ENCODE data around the gene SPRY2.

The SPRY2 gene

GRCh38 chr13:80314711-80315653 is 25.9 kb downstream of the SPRY2 start:
- DNase-seq (ENCODE audit: low read depth, low spot score), result no peak

DNA sequence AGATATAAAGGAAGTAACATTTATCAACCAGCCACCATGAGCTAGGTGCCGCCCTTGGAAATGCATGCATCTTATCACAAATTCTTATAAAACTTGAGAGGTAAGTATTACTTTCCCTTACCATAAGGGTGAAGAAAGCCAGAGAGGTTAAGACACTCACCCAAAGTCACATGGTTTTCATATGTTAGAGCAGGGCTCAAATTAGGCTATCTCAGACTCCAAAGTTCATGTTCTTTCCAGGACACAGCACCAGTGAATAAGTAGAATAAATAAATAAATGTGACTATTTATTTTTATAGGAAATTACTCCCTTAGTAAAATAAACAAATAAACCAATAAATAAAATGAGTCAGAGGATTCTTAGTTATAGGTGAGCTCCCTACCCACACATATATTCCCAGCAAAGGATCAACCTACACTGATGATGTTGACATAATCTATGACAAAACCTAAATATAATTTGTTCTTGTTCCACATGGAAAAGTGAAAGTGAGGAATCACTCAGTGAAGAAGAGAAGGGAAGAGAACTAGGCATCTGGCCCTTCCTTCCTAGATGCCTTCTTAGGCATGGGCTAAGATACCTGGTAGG is 27.2 kb downstream of the SPRY2 start:
- DNase-seq (ENCODE audit: low read depth, low spot score), result no peak

- DNase-seq (ENCODE audit: low read depth, low spot score), result no peak
These were observed 28.0 kb downstream of the SPRY2 start for GRCh38 chr13:80312967-80313366.

DNA sequence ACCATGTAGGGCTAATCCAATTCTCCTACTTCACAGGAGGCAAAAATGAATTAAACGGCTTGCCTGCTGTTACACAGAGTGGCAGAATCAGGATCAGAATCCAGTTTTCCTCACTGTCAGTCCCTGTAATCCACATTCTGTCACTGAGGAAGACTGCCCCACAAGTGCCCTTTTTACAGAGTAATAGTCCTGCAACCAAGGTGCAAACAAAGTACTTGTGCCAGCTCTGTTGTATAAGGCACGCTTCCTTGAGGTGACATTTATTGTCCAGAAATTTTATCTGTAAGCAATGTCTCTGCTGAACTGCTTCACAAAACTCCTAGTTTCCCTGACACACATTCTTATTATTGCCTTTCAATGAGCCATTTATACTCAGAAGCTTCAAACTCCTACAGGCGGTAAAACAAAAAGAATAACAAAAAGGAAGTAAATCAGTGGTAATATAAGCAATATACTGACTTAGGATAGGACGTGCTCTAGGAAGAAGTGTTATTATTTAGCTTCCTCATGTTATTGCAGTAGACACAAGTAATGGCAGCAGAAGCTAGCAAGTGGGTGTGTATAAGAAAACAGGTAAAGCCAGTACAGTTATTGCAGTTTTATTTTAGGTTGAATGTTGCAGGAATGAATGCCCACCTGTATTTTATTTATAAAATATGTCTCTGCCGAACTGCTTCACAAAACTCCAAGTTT is 28.8 kb downstream of the SPRY2 start:
- DNase-seq (ENCODE audit: low read depth, low spot score), result no peak

DNA sequence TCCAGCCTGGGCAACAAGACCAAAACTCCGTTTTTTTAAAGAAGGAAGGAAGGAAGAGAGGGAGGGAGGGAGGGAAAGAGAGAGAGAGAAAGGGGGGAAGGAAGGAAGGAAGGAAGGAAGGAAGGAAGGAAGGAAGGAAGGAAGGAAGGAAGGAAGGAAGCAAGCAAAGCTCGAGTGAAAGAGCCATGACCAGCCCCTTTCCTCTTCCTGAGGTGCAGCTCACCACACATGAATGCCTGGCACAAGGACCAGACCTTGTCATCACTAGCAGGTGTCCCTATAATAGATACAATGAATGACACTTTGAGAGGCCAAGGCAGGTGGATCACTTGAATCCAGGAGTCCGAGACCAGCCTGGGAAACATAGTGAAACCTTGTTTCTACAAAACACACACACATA is 31.0 kb downstream of the SPRY2 start:
- no peak for DNase-seq (ENCODE audit: low read depth, low spot score)

DNA sequence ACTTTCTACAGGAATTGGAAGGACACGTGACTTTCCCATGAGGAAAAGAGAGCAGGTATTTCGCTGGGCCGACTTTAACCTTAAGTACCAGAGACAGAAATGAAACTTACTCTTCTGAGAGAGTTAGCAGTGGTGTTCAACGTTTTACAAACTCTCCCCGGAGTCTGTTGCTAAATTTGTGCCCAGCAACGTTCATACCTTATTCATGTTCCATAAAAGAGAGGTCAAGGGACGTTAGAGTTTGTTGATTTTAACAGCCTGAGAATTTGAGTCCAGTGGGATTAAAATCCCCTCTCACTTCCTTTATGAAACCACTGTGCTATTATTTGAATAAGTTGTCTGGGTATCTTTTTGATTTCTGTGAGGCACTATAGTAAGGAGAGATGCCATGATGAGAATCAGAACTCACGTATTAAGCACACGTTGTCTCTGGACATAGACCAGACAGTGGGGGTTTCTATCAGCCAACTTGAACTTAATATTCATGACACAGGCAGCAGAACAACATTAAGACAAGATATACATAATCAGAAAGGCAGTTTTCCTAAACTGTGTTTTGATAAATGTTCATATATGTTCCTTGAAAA is 33.4 kb downstream of the SPRY2 start:
- DNase-seq (ENCODE audit: low read depth, low spot score), result no peak

GRCh38 chr13:80306337-80306972 is 34.5 kb downstream of the SPRY2 start:
- DNase-seq (ENCODE audit: low read depth, low spot score), result no peak

GRCh38 chr13:80305737-80306136 is 35.2 kb downstream of the SPRY2 start:
- no peak for DNase-seq (ENCODE audit: low read depth, low spot score)

DNA sequence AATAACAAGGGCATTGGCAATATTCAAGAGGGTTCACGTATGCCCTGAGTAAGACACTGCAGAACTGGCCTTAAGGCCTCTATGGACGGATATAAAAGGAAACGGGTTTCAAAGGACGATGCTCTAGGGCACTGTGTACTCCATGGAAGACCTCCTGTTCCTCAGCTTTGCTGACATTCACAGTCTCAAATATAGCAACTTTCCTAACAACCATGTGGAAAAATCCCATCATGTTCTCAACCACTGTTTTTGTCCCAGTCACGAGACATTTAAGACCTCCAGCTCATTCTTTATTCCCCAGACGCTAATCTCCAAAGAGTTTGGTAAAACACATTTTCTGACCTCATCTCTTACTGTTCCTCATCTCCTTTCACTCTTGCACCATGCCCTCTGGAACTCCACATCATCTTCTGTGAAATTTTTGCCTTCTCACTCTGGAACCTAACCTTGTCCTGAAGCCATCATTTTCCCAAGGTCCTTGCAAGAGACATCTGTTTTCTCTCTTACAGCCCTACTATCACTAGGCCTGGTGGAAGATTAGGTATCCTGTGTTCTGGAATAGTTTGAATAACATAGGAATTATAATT is 37.6 kb downstream of the SPRY2 start:
- no peak for DNase-seq (ENCODE audit: low read depth, low spot score)

GRCh38 chr13:80299046-80299445 is 41.9 kb downstream of the SPRY2 start:
- no peak for DNase-seq (ENCODE audit: low read depth, low spot score)

DNA sequence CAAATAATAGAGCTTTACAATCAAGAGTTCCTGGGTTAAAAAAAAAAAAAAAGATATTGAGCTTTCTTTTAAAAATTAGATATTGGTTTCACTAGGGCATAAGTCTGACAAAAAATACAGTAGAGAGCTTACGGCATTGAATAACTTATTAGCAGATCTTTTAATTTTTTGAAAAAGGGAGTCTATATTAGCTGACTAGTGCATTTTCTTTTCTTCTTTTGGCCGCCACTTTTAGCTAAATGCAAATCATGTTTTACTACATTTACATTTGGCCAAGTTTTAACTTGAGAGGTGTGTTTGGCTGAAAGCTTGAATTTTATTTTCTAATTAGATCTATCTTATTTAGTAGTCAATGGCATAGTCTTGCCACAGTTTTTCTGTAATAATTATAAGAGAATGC is 43.4 kb downstream of the SPRY2 start:
- no peak for DNase-seq (ENCODE audit: low read depth, low spot score)

- DNase-seq (ENCODE audit: low read depth, low spot score), result peak; percentile 18
These were observed 43.8 kb downstream of the SPRY2 start for GRCh38 chr13:80297094-80297493.

- no peak for DNase-seq (ENCODE audit: low read depth, low spot score)
These were observed 44.3 kb downstream of the SPRY2 start for GRCh38 chr13:80296638-80297037.

DNA sequence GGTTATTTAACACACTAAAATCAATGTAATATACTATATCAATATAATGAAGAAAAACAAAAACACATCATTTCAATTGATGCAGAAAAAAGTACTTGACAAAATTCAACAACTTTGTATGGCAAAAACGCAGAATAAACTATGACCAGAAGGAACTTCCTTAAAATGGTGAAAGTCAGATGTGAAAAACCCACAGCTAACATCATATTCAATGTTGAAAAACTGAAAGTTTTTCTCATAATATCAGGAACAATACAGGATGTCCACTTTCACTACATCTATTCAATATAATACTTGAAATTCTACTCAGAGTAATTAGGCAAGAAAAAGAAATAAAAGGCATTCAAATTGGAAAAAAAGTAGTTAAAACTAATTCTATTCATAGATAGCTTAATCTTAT is 50.3 kb downstream of the SPRY2 start:
- no peak for DNase-seq (ENCODE audit: low read depth, low spot score)
